Pancreas (tissue), 10 donors: ENCODE measurements around the gene DENND5B. TPM values are rescaled to one million over a fixed set of nuclear protein-coding genes. Genes with fewer than 3 reads are reported as not detected.

Experiments used
- ATAC-seq, 4 donors: fragments of 200-7000 bp; cut with Tn5 transposase; one replicate each; pipeline versions ENCODE4 v1.8.0 to v1.9.1; 2020; ENCODE audit warnings: mild to moderate bottlenecking in 4 of 4, moderate library complexity in 4 of 4
- DNase-seq, 6 donors: peaks; one replicate each; pipeline ENCODE4 v3.0.0-alpha.2; 2020
- FAIRE-seq: peaks from 2 replicates; lab custom pipeline; 2012; peaks lifted over from hg19 to GRCh38; lab: Jason Lieb, UNC
- H3K27ac ChIP-seq, 4 donors: fragments of 200-600 bp; sonication (generic); 1 replicate in 3 of 4; 2 replicates in 1 of 4; pipeline versions ENCODE4 v1.5.0 to v1.8.0; 2020
- H3K27me3 ChIP-seq, 4 donors: fragments of 200-600 bp; one replicate each; pipeline ENCODE4 v1.8.0; 2021
- H3K36me3 ChIP-seq, 3 donors: fragments of 200-600 bp; sonication (generic) in 1 of 3; one replicate each; pipeline versions ENCODE4 v1.5.0 to v1.8.0; 2020 to 2021
- H3K4me1 ChIP-seq, 3 donors: fragments of 200-600 bp; one replicate each; pipeline ENCODE4 v1.8.0; 2021
- H3K4me3 ChIP-seq, 4 donors: fragments of 200-600 bp; sonication (generic) in 2 of 4; one replicate each; pipeline versions ENCODE4 v1.5.0 to v1.8.0; 2020 to 2021
- H3K9me3 ChIP-seq, 4 donors: fragments of 200-600 bp; one replicate each; pipeline ENCODE4 v1.8.0; 2021
- CTCF ChIP-seq, 4 donors: fragments of 200-600 bp; sonication (generic) in 3 of 4; IDR thresholded peaks; one replicate each; pipeline versions ENCODE4 v1.5.0 to v1.8.0; 2021; ENCODE audit warnings: antibody characterized with exemption in 4 of 4
- WGBS, 2 donors: extraction: QIAGEN DNeasy Blood & Tissue Kit; methylation state at CpG; one replicate each; pipeline ENCODE4 v1.1.7; 2013; 5-methylcytosine and 5-hydroxymethylcytosine counted together
- intact Hi-C, 3 donors: fragments of 100-400 bp; cut with DNase I; formaldehyde crosslinking; loops; one replicate each; pipeline versions ENCODE4 v1.11.1 to v1.14.2; 2022
- polyA plus RNA-seq, 2 donors: library from polyadenylated mRNA; stranded (reverse); fragments of 200-250 nt; gene quantifications; one replicate each; pipeline ENCODE4 v1.2.3, GENCODE V29; 2013
- total RNA-seq, 6 donors: library from RNA; stranded (reverse); fragmentation: NEBNext Ultra II Directional in 4 of 6; extraction: Animal tissue kit (Norgen Biotek cat#: 25700) in 4 of 6; gene quantifications; one replicate each; pipeline versions ENCODE4 v1.2.1 to v1.2.4, GENCODE V29; 2021 to 2023
- donor health status: healthy with polysubstance abuse.
- donor health status: DM: no; HTN: no; CAD: no; lungs with moderate emphysema.
- donor health status: DM: no; HTN: no; CAD: no.
- donor health status: control.
- donor health status: control.
- donor health status: Bipolar disorder and iron deficiency.
- donor health status: DM: yes; HTN: yes; CAD: no.
- donor health status: DM: no; HTN: no; CAD: no.
- donor health status: DM: no; HTN: no; CAD: no.
- donor health status: DM: yes; HTN: yes; CAD: no.

DENND5B gene
- total and polyA plus RNA-seq, 8 donors: 2.4 to 11.3 (median 6.9) TPM

- Histone ChIP-seq H3K9me3 (no peaks in the 10 kb centered on the region), H3K27me3 (no peaks in the 10 kb centered on the region), H3K27ac (no peak overlapping the region), H3K4me3 (no peak overlapping the region), H3K36me3 (no peaks in the 10 kb centered on the region), H3K4me1 (no peaks in the 10 kb centered on the region)
- no peak for TF ChIP-seq CTCF (IDR thresholded peaks at IDR 0.05)
- intact Hi-C loops: no loop called here
- DNase-seq (no peak), ATAC-seq (no peak), FAIRE-seq (no peak)
- 97 to 98% methylated on average over 3 of the region's 3 CpGs for WGBS, 2 donors
Observed at GRCh38 chr12:31482816-31483215, 108.1 kb downstream of the DENND5B start.

- WGBS, 2 donors: 56 to 57% methylated on average over 3 of the region's 3 CpGs
- ATAC-seq: no peak
- Histone ChIP-seq H3K27ac (no peak overlapping the region), H3K4me1 (no peaks in the 10 kb centered on the region), H3K27me3 (no peaks in the 10 kb centered on the region), H3K4me3 (no peak overlapping the region), H3K36me3 (no peaks in the 10 kb centered on the region), H3K9me3 (no peaks in the 10 kb centered on the region)
- FAIRE-seq: no peak
- intact Hi-C loops: no loop called here
- DNase-seq: no peak
- no peak for TF ChIP-seq CTCF (IDR thresholded peaks at IDR 0.05)
Observed at GRCh38 chr12:31481415-31481814, 109.5 kb downstream of the DENND5B start.

- DNase-seq: no peak
- H3K9me3 ChIP-seq: no peaks in the 10 kb centered on the region
- H3K27ac ChIP-seq: no peak overlapping the region
- peaks cover 0 to 10% (median 5%) of the 10 kb centered on the region in 3 donors for H3K4me1 ChIP-seq
- ATAC-seq: no peak
- FAIRE-seq: no peak
- H3K4me3 ChIP-seq: no peak overlapping the region
- no peak for TF ChIP-seq CTCF (IDR thresholded peaks at IDR 0.05)
- H3K27me3 ChIP-seq: no peaks in the 10 kb centered on the region
- 88 to 90% methylated on average over 5 of the region's 5 CpGs for WGBS, 2 donors
- intact Hi-C loops: no loop called here
- no peaks in the 10 kb centered on the region for H3K36me3 ChIP-seq
Observed at GRCh38 chr12:31479516-31480210, 111.3 kb downstream of the DENND5B start.

- no peak for TF ChIP-seq CTCF (IDR thresholded peaks at IDR 0.05)
- intact Hi-C loops: no loop called here
- 51 to 53% methylated on average over 3 of the region's 3 CpGs for WGBS, 2 donors
Observed at GRCh38 chr12:31478898-31479297, 112.0 kb downstream of the DENND5B start.

GRCh38 chr12:31478425-31478824, 112.5 kb downstream of the DENND5B start:
- Histone ChIP-seq H3K4me1 (peaks cover 0 to 12% (median 5%) of the 10 kb centered on the region in 3 donors), H3K27me3 (no peaks in the 10 kb centered on the region), H3K27ac (no peak overlapping the region), H3K9me3 (no peaks in the 10 kb centered on the region), H3K36me3 (no peaks in the 10 kb centered on the region), H3K4me3 (no peak overlapping the region)
- WGBS, 2 donors: 91 to 95% methylated on average over 5 of the region's 5 CpGs
- FAIRE-seq (no peak), ATAC-seq (no peak), DNase-seq (no peak)
- no peak for TF ChIP-seq CTCF (IDR thresholded peaks at IDR 0.05)
- intact Hi-C loops: no loop called here

More at GRCh38 chr12:31478898-31479297, 112.0 kb downstream of the DENND5B start:
- H3K27ac ChIP-seq: no peak overlapping the region
- no peak for ATAC-seq
- H3K36me3 ChIP-seq: no peaks in the 10 kb centered on the region
- H3K27me3 ChIP-seq: no peaks in the 10 kb centered on the region
- H3K9me3 ChIP-seq: no peaks in the 10 kb centered on the region
- DNase-seq: no peak
- no peak for FAIRE-seq
- H3K4me3 ChIP-seq: no peak overlapping the region
- H3K4me1 ChIP-seq: peaks cover 0 to 12% (median 5%) of the 10 kb centered on the region in 3 donors
